A673 (cell line): ENCODE data around the gene NEB. TPM values are rescaled to one million over a fixed set of nuclear protein-coding genes. Genes with fewer than 3 reads are reported as not detected.

Experiments
- BruUV-seq: library from RNA; stranded (reverse); fragments of 400-500 nt; replicated peaks from 2 replicates; lab custom pipeline; 2021; lab: Mats Ljungman, UMichigan
- CTCF ChIA-PET: fragments of 300-600 bp; sonication (Branson Sonifier 250); formaldehyde crosslinking; loops from one replicate; lab custom pipeline; 2022; ENCODE audit warnings: antibody characterized with exemption; lab: Charles Lee
- POLR2A ChIA-PET: fragments of 300-600 bp; sonication (Branson Sonifier 250); formaldehyde crosslinking; loops from one replicate; lab custom pipeline; 2022; ENCODE audit warnings: antibody characterized with exemption; ENCODE audit not compliant: low non-redundant PET; lab: Charles Lee
- DNase-seq: peaks from one replicate; pipeline ENCODE4 v3.0.0-alpha.2; 2015; ENCODE audit warnings: low spot score
- H3K27ac ChIP-seq: fragments of 200-600 bp; sonication (generic); 2 replicates; pipeline ENCODE4 v1.5.1; 2016; ENCODE audit warnings: mixed run types, low read depth, mild to moderate bottlenecking, mixed read lengths, antibody characterized with exemption, low read length; ENCODE audit not compliant: poor library complexity, severe bottlenecking
- H3K27me3 ChIP-seq: fragments of 200-600 bp; sonication (generic); replicated peaks from 2 replicates; pipeline ENCODE4 v1.6.1; 2017; ENCODE audit warnings: mixed run types, low read depth, mild to moderate bottlenecking, mixed read lengths, antibody characterized with exemption, low read length; ENCODE audit not compliant: insufficient read depth, poor library complexity
- H3K36me3 ChIP-seq: fragments of 200-600 bp; sonication (generic); 2 replicates; pipeline ENCODE4 v1.6.1; 2016; ENCODE audit warnings: mixed run types, mild to moderate bottlenecking, mixed read lengths, antibody characterized with exemption, low read length; ENCODE audit not compliant: insufficient read depth, poor library complexity, severe bottlenecking
- H3K4me1 ChIP-seq: fragments of 200-600 bp; sonication (generic); 2 replicates; pipeline ENCODE4 v1.6.1; 2017; ENCODE audit warnings: mixed run types, mild to moderate bottlenecking, mixed read lengths, antibody characterized with exemption, low read length; ENCODE audit not compliant: insufficient read depth, poor library complexity, severe bottlenecking
- H3K4me3 ChIP-seq: fragments of 200-600 bp; sonication (generic); 2 replicates; pipeline ENCODE4 v1.5.1; 2016; ENCODE audit warnings: low read depth, mixed run types, mild to moderate bottlenecking, mixed read lengths, low read length; ENCODE audit not compliant: poor library complexity, severe bottlenecking
- H3K9me3 ChIP-seq: fragments of 200-600 bp; sonication (generic); 2 replicates; pipeline ENCODE4 v1.6.1; 2016; ENCODE audit warnings: mixed run types, low read depth, mild to moderate bottlenecking, mixed read lengths, antibody characterized with exemption, low read length; ENCODE audit not compliant: poor library complexity, severe bottlenecking
- EZH2 ChIP-seq: fragments of 200-600 bp; sonication (generic); IDR thresholded peaks from 2 replicates; pipeline ENCODE4 v1.6.1; 2017; ENCODE audit warnings: borderline replicate concordance, low read depth, mild to moderate bottlenecking, mixed read lengths, antibody characterized with exemption, low read length; ENCODE audit not compliant: poor library complexity, severe bottlenecking
- intact Hi-C: fragments of 100-400 bp; cut with micrococcal nuclease; formaldehyde crosslinking; loops from one replicate; pipeline ENCODE4 v1.10.0; 2022; ENCODE audit not compliant: unreplicated experiment
- total RNA-seq: library from RNA; stranded (reverse); gene quantifications from 2 replicates; pipeline ENCODE4 v1.2.3, GENCODE V29; 2021
- TF ChIP-seq, protein P1 (sequence below): fragments of 300-800, 200-600 bp; sonication (generic); conservative IDR thresholded peaks from 2 replicates; pipeline ENCODE4 v1.5.1; 2017; ENCODE audit warnings: low read depth, mild to moderate bottlenecking, antibody characterized with exemption, low read length, moderate library complexity, mixed read lengths

NEB gene
- total RNA-seq, 1 experiment from 2014 or later: 7.0 TPM

DNA sequence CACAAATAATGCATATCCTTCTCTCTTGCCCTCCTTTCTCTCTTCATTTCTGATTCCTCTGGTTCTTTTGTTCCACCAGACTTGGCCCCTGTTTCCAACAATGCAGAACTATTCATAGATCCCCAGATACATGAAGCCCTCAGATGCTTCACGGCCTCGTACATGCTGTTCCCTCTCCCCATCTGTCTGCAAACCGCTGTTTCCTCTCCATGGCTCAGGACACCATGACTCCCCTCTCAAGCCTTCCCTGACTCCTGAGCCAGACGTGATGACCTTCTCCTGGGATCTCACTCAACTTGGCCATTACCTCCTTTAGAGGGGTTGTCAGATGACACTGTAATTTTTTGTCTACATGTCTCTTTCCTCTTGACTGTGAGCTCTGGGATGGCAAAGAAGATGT is 15.5 kb downstream of the NEB start:
- ChIA-PET POLR2A (no interaction called here), CTCF (no interaction called here)
- Histone ChIP-seq H3K9me3 (no peaks in the 10 kb centered on the region), H3K27ac (no peak overlapping the region), H3K4me3 (no peak overlapping the region), H3K27me3 (no peaks in the 10 kb centered on the region), H3K36me3 (no peaks in the 10 kb centered on the region), H3K4me1 (no peaks in the 10 kb centered on the region)
- TF ChIP-seq, protein P1, sequence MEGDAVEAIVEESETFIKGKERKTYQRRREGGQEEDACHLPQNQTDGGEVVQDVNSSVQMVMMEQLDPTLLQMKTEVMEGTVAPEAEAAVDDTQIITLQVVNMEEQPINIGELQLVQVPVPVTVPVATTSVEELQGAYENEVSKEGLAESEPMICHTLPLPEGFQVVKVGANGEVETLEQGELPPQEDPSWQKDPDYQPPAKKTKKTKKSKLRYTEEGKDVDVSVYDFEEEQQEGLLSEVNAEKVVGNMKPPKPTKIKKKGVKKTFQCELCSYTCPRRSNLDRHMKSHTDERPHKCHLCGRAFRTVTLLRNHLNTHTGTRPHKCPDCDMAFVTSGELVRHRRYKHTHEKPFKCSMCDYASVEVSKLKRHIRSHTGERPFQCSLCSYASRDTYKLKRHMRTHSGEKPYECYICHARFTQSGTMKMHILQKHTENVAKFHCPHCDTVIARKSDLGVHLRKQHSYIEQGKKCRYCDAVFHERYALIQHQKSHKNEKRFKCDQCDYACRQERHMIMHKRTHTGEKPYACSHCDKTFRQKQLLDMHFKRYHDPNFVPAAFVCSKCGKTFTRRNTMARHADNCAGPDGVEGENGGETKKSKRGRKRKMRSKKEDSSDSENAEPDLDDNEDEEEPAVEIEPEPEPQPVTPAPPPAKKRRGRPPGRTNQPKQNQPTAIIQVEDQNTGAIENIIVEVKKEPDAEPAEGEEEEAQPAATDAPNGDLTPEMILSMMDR: no peak
- TF ChIP-seq EZH2: no peak
- no peak for DNase-seq
- intact Hi-C loops: no loop called here
- no TSS peak for BruUV-seq

DNA sequence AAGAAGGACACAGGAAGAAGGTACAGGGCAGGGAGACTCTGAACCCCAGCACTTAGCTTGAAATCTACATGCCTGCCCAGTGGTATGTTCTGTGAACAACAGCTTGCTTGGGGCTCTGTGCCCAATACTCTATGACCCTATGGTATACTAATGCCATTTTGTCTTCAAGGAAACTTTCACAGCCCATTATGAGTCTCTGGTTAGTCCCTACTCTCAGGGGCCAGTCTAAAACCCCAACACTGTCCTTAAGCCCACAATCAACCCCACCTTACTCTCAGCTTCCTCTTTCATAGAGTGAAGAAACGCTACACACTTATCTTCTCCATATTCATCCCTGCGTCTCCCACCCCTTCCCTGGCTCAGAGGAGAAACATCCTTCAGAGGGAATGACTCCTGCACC is 16.0 kb downstream of the NEB start:
- intact Hi-C loops: no loop called here
- Histone ChIP-seq H3K9me3 (no peaks in the 10 kb centered on the region), H3K4me3 (no peak overlapping the region), H3K36me3 (no peaks in the 10 kb centered on the region), H3K4me1 (no peaks in the 10 kb centered on the region), H3K27me3 (no peaks in the 10 kb centered on the region), H3K27ac (no peak overlapping the region)
- DNase-seq: no peak
- ChIA-PET CTCF (no interaction called here), POLR2A (no interaction called here)
- TF ChIP-seq, protein P1: no peak
- TF ChIP-seq EZH2: no peak
- BruUV-seq: no TSS peak

DNA sequence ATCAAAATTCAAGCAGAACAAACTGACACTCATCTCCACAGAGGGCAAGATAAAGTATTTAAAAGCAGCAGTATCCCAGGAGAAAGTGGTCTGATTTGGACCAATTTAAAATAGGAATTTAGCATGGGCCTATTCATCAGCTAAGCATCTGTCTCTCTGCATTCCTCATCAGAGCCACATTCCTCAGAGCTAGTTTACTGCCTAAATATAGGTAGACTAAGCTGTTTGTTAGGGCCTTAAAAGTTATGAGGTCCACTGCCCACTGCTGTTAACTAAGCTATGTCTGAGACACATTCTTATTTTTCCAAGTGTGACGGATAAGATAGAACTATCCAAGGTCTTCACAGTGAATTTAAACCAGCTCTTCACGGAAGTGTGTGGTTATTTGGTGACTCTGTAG is 17.6 kb downstream of the NEB start:
- intact Hi-C loops: no loop called here
- ChIA-PET POLR2A (no interaction called here), CTCF (no interaction called here)
- no peaks in the 10 kb centered on the region for H3K4me1 ChIP-seq
- no TSS peak for BruUV-seq
- no peaks in the 10 kb centered on the region for H3K9me3 ChIP-seq
- H3K36me3 ChIP-seq: no peaks in the 10 kb centered on the region
- H3K27me3 ChIP-seq: no peaks in the 10 kb centered on the region
- TF ChIP-seq, protein P1: no peak
- no peak for TF ChIP-seq EZH2
- DNase-seq: no peak
- no peak overlapping the region for H3K4me3 ChIP-seq
- H3K27ac ChIP-seq: no peak overlapping the region
